ENCODE data around the gene PTPRD.

The PTPRD gene

DNA sequence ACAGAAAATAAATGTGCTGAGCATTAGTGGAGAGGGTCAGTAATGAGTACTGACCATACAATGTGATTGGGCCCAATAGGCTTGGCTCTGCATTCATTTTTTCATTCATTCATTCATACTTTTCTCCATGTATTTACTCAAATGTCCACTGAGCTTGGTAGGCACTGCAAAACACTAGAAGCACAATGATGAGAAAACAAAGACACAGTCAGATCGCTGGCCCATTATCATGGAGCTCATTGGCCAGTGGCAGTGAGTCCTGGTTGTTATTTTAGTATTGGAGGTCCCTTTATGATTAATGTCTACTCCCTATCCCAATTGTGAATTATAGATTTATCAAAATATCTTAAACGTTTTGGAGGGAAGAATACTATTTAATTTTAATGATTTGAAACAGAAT is 1733.5 kb downstream of the PTPRD start:
- no peaks in the 10 kb centered on the region for H3K9me2 ChIP-seq (replicated peaks; ENCODE audit: insufficient read depth, low read length)
- H2AFZ ChIP-seq (ENCODE audit: low read depth, low read length, severe bottlenecking), result no peak overlapping the region
- H3K36me3 ChIP-seq (ENCODE audit: low read length), result no peaks in the 10 kb centered on the region
- no peak overlapping the region for H3K4me3 ChIP-seq (ENCODE audit: insufficient read depth, low read length, poor library complexity, severe bottlenecking)
- no peak overlapping the region for H3K27ac ChIP-seq (ENCODE audit: low read depth, low read length)
- no peaks in the 10 kb centered on the region for H4K20me1 ChIP-seq (ENCODE audit: low read depth, low read length)
- no peaks in the 10 kb centered on the region for H3K9me3 ChIP-seq (ENCODE audit: insufficient read depth, low read length)
- TF ChIP-seq, protein P1, sequence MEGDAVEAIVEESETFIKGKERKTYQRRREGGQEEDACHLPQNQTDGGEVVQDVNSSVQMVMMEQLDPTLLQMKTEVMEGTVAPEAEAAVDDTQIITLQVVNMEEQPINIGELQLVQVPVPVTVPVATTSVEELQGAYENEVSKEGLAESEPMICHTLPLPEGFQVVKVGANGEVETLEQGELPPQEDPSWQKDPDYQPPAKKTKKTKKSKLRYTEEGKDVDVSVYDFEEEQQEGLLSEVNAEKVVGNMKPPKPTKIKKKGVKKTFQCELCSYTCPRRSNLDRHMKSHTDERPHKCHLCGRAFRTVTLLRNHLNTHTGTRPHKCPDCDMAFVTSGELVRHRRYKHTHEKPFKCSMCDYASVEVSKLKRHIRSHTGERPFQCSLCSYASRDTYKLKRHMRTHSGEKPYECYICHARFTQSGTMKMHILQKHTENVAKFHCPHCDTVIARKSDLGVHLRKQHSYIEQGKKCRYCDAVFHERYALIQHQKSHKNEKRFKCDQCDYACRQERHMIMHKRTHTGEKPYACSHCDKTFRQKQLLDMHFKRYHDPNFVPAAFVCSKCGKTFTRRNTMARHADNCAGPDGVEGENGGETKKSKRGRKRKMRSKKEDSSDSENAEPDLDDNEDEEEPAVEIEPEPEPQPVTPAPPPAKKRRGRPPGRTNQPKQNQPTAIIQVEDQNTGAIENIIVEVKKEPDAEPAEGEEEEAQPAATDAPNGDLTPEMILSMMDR (IDR thresholded peaks at IDR 0.05; ENCODE audit: insufficient read depth, low read length, poor library complexity, severe bottlenecking), result no peak
- H3F3A ChIP-seq (ENCODE audit: insufficient read depth), result no peaks in the 10 kb centered on the region
- H3K27me3 ChIP-seq (ENCODE audit: low read length), result no peaks in the 10 kb centered on the region
- no peak overlapping the region for H3K4me2 ChIP-seq (ENCODE audit: low read depth, low read length, poor library complexity, severe bottlenecking)
- no peaks in the 10 kb centered on the region for H3K79me2 ChIP-seq (ENCODE audit: insufficient read depth, low read length)
- no peak overlapping the region for H3K9ac ChIP-seq (ENCODE audit: low read length)

DNA sequence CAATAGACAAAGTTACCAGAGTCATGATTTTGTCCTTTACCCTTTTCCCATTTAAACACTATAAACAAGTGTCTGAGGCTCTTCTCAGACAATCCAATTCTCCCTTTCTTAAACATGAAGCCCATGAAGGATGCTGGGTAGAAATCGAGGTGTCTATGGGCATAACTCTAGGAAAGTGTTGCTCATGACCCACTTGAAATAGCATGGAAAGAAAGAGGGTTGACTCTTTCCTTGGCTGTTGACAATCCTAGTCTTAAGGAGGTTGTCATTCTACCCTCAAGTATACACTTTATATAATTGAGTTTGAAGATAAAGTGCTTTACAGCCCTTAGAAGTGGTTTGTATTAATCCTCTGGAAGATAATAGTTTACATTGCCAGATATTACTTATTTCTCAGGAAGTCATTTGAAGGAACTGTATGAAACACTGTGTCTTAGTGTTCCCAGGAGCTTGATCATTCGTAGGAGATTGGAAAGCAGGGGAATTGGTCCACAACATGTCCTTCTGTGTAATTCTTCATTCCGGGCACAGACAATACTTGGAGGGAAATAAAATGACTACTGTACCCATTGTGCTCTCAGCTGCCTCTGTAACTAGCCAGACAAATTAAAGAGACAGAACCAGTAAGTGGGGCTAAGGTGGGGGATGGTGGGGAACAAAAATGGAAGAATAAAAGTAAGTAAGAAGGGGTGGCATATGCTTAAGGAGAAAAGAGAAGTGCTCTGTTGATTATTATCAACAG is 1734.9 kb downstream of the PTPRD start:
- H2AFZ ChIP-seq (ENCODE audit: low read depth, low read length, severe bottlenecking), result no peak overlapping the region
- no peak for TF ChIP-seq EZH2phosphoT487 (conservative IDR thresholded peaks at IDR 0.05; ENCODE audit: low read length)
- TF ChIP-seq, protein P1 (IDR thresholded peaks at IDR 0.05; ENCODE audit: insufficient read depth, low read length, poor library complexity, severe bottlenecking), result no peak
- no peaks in the 10 kb centered on the region for H3K9me2 ChIP-seq (replicated peaks; ENCODE audit: insufficient read depth, low read length)
- H3K27ac ChIP-seq (ENCODE audit: low read depth, low read length), result no peak overlapping the region
- no peaks in the 10 kb centered on the region for H4K20me1 ChIP-seq (ENCODE audit: low read depth, low read length)
- H3F3A ChIP-seq (ENCODE audit: insufficient read depth), result no peaks in the 10 kb centered on the region
- H3K36me3 ChIP-seq (ENCODE audit: low read length), result no peaks in the 10 kb centered on the region
- H3K4me2 ChIP-seq (ENCODE audit: low read depth, low read length, poor library complexity, severe bottlenecking), result no peak overlapping the region
- no peaks in the 10 kb centered on the region for H3K27me3 ChIP-seq (ENCODE audit: low read length)
- H3K4me3 ChIP-seq (ENCODE audit: insufficient read depth, low read length, poor library complexity, severe bottlenecking), result no peak overlapping the region
- H3K79me2 ChIP-seq (ENCODE audit: insufficient read depth, low read length), result no peaks in the 10 kb centered on the region
- H3K9ac ChIP-seq (ENCODE audit: low read length), result no peak overlapping the region
- no peaks in the 10 kb centered on the region for H3K9me3 ChIP-seq (ENCODE audit: insufficient read depth, low read length)

DNA sequence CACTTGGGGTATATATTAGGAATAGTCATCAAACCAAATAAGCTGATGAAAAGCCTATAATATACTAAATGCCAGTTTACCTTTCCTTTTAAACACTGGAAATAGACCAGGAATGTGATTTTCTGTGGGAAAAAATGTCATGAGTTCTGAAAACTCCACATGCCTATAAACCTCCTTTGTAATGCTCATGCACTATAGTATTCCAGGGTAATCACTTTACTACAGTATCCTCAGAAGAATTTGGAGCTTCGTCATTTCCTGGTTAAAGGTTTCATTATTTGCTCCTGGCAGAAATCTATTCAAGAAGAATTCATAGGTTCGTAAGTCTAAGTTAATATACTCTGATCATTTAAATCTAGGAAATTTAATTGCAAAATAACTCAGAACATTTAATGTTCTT is 1736.5 kb downstream of the PTPRD start:
- Histone ChIP-seq H3F3A (ENCODE audit: insufficient read depth) (no peaks in the 10 kb centered on the region), H3K4me3 (ENCODE audit: insufficient read depth, low read length, poor library complexity, severe bottlenecking) (no peak overlapping the region), H3K36me3 (ENCODE audit: low read length) (no peaks in the 10 kb centered on the region), H3K27me3 (ENCODE audit: low read length) (no peaks in the 10 kb centered on the region), H3K9ac (ENCODE audit: low read length) (no peak overlapping the region), H3K9me2 (replicated peaks; ENCODE audit: insufficient read depth, low read length) (no peaks in the 10 kb centered on the region), H3K79me2 (ENCODE audit: insufficient read depth, low read length) (no peaks in the 10 kb centered on the region), H3K9me3 (ENCODE audit: insufficient read depth, low read length) (no peaks in the 10 kb centered on the region), H3K4me2 (ENCODE audit: low read depth, low read length, poor library complexity, severe bottlenecking) (no peak overlapping the region), H2AFZ (ENCODE audit: low read depth, low read length, severe bottlenecking) (no peak overlapping the region), H3K27ac (ENCODE audit: low read depth, low read length) (no peak overlapping the region), H4K20me1 (ENCODE audit: low read depth, low read length) (no peaks in the 10 kb centered on the region)
- no peak for TF ChIP-seq EZH2phosphoT487 (conservative IDR thresholded peaks at IDR 0.05; ENCODE audit: low read length)
- TF ChIP-seq, protein P1 (IDR thresholded peaks at IDR 0.05; ENCODE audit: insufficient read depth, low read length, poor library complexity, severe bottlenecking), result no peak
